Left ventricle myocardium inferior (tissue), 1 donor: ENCODE results near the gene SMC4. TPM values are rescaled to one million over a fixed set of nuclear protein-coding genes. Genes with fewer than 3 reads are reported as not detected.

ENCODE experiments used
- DNase-seq: peaks from one replicate; pipeline ENCODE4 v3.0.0-alpha.2; 2020
- H3K27ac ChIP-seq: fragments of 200-600 bp; replicated peaks from 2 replicates; pipeline ENCODE4 v1.8.0; 2021
- H3K27me3 ChIP-seq: fragments of 200-600 bp; 2 replicates; pipeline ENCODE4 v1.8.0; 2021; ENCODE audit warnings: low read depth
- H3K36me3 ChIP-seq: fragments of 200-600 bp; 2 replicates; pipeline ENCODE4 v1.8.0; 2021
- H3K4me1 ChIP-seq: fragments of 200-600 bp; 2 replicates; pipeline ENCODE4 v1.8.0; 2021
- H3K4me3 ChIP-seq: fragments of 200-600 bp; 2 replicates; pipeline ENCODE4 v1.8.0; 2021; ENCODE audit warnings: mild to moderate bottlenecking, moderate library complexity
- H3K9me3 ChIP-seq: fragments of 200-600 bp; replicated peaks from 2 replicates; pipeline ENCODE4 v1.8.0; 2021
- intact Hi-C: fragments of 100-400 bp; cut with micrococcal nuclease; formaldehyde crosslinking; loops from one replicate; pipeline ENCODE4 v1.11.0; 2022
- total RNA-seq: library from RNA; stranded (reverse); fragmentation: NEBNext Ultra II Directional; extraction: Animal tissue kit (Norgen Biotek cat#: 25700); gene quantifications from one replicate; pipeline ENCODE4 v1.2.1, GENCODE V29; 2021
- TF ChIP-seq, protein P1 (sequence below): fragments of 200-600 bp; IDR thresholded peaks from 2 replicates; pipeline ENCODE4 v1.8.0; 2021; ENCODE audit warnings: antibody characterized with exemption, mild to moderate bottlenecking, borderline replicate concordance
- donor health status: DM: no; HTN: yes; CAD: no; lungs with severe emphysema.

SMC4 gene
- total RNA-seq, 1 donor from 2014 or later = 18.4 TPM

DNA sequence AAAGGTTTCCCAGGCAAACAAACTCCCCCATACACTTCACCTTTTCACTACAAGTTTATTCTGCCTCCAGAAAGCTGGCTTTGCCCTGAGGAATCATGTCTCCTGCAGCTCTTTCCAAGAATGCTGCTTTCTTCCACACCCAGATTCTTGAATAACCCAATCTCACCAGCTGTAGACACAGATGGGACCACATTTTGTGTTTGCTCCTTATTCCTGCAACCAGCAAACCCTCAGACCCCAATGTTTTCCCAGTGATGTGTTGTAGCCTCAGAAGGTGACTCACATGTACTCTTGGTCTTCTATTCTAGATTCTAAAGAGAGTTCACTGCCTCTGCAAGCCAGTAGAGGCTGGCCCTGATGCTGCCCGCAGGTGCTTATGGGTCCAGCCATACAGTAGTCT is 73.8 kb downstream of the SMC4 start:
- TF ChIP-seq, protein P1, sequence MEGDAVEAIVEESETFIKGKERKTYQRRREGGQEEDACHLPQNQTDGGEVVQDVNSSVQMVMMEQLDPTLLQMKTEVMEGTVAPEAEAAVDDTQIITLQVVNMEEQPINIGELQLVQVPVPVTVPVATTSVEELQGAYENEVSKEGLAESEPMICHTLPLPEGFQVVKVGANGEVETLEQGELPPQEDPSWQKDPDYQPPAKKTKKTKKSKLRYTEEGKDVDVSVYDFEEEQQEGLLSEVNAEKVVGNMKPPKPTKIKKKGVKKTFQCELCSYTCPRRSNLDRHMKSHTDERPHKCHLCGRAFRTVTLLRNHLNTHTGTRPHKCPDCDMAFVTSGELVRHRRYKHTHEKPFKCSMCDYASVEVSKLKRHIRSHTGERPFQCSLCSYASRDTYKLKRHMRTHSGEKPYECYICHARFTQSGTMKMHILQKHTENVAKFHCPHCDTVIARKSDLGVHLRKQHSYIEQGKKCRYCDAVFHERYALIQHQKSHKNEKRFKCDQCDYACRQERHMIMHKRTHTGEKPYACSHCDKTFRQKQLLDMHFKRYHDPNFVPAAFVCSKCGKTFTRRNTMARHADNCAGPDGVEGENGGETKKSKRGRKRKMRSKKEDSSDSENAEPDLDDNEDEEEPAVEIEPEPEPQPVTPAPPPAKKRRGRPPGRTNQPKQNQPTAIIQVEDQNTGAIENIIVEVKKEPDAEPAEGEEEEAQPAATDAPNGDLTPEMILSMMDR = no peak
- H3K4me1 ChIP-seq = no peaks in the 10 kb centered on the region
- intact Hi-C loops = no loop called here
- H3K9me3 ChIP-seq = peaks cover 16% of the 10 kb centered on the region
- no peak overlapping the region for H3K27ac ChIP-seq
- peaks cover 45% of the 10 kb centered on the region for H3K27me3 ChIP-seq
- H3K4me3 ChIP-seq = no peak overlapping the region
- H3K36me3 ChIP-seq = no peaks in the 10 kb centered on the region
- DNase-seq = no peak

DNA sequence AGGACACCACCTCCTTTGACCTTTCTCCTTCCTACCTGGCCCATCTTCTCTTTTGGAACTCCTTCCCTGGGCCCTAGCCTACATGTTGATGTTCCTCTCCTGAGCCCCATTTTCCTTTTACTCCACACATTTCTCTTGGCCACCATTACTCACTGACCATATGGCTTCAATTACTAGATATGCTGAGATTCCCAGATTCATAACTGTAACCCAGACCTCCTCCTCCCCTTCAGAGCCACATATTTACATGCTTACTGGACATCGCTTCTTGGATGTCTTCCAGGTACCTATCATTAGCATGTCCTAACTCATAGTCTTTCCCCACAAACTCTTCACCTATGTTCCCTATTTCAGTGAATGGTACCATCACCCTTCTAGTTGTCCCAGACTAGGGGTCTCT is 74.5 kb downstream of the SMC4 start:
- DNase-seq = no peak
- peaks cover 45% of the 10 kb centered on the region for H3K27me3 ChIP-seq
- peaks cover 16% of the 10 kb centered on the region for H3K9me3 ChIP-seq
- no peaks in the 10 kb centered on the region for H3K36me3 ChIP-seq
- no peak overlapping the region for H3K27ac ChIP-seq
- H3K4me3 ChIP-seq = no peak overlapping the region
- TF ChIP-seq, protein P1 = no peak
- intact Hi-C loops = no loop called here
- no peaks in the 10 kb centered on the region for H3K4me1 ChIP-seq

DNA sequence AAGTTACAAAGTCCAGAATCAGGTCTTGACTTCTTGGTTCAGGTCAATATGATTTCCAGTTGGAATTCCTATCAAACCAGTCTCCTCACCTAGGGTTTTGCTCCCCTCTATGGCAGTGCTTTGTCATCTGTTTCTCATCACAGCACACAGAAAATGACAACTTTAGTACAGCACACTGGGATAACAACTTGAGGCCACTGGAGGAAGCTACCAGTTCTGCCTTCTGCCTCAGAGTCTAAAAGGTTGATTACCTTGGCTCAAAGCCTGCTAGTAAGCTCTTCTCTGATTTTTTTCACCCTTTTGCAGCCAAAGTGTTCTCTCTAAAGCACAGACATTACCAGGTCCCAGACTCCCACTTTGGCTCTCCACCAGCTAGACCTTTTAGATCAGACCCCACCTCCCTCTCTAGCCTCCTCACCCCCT is 75.0 kb downstream of the SMC4 start:
- Histone ChIP-seq H3K4me3 (no peak overlapping the region), H3K9me3 (peaks cover 16% of the 10 kb centered on the region), H3K4me1 (no peaks in the 10 kb centered on the region), H3K27me3 (peaks cover 45% of the 10 kb centered on the region), H3K27ac (no peak overlapping the region), H3K36me3 (no peaks in the 10 kb centered on the region)
- DNase-seq = no peak
- intact Hi-C loops = no loop called here
- TF ChIP-seq, protein P1 = no peak

DNA sequence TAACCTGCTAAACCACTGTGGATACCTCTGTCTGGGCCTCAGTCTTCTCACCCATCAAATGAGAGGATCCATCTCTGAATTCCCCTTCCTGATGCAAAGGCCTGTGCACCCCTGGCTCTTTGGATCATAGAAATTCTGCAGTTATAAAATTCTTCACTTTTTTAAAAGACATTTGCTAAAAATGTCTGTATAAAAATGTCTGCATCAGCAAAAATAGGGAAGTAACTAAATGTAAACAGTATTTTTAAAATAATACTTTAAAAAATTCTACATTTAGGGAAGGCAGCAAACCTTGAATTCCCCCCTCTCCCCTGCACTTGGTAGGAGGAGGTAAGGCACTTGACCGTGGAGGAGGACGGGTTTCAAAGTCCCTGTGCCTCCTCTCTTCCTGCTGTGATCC is 75.7 kb downstream of the SMC4 start:
- Histone ChIP-seq H3K27ac (no peak overlapping the region), H3K4me3 (no peak overlapping the region), H3K4me1 (no peaks in the 10 kb centered on the region), H3K36me3 (no peaks in the 10 kb centered on the region), H3K9me3 (peaks cover 12% of the 10 kb centered on the region), H3K27me3 (peaks cover 43% of the 10 kb centered on the region)
- DNase-seq = no peak
- TF ChIP-seq, protein P1 = no peak
- intact Hi-C loops = no loop called here

DNA sequence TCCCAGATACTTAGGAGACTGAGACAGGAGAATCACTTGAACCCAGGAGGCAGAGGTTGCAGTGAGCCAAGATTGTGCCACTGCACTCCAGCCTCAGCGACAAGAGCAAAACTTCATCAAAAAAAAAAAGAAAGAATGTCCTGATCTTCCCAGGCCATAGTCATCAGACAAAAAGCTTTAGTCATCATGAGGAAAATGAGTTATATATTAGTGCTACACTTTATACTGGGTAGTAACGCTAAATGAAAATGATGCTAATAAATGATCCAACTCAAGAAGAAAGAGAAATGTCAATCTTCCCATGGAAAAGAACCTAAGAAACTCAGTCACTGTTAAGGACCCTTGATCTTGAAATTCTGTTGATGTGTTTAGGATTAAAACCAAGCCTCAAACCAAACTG is 76.4 kb downstream of the SMC4 start:
- Histone ChIP-seq H3K4me3 (no peak overlapping the region), H3K9me3 (peaks cover 5% of the 10 kb centered on the region), H3K27ac (no peak overlapping the region), H3K4me1 (no peaks in the 10 kb centered on the region), H3K27me3 (peaks cover 36% of the 10 kb centered on the region), H3K36me3 (no peaks in the 10 kb centered on the region)
- intact Hi-C loops = no loop called here
- TF ChIP-seq, protein P1 = no peak
- DNase-seq = no peak

DNA sequence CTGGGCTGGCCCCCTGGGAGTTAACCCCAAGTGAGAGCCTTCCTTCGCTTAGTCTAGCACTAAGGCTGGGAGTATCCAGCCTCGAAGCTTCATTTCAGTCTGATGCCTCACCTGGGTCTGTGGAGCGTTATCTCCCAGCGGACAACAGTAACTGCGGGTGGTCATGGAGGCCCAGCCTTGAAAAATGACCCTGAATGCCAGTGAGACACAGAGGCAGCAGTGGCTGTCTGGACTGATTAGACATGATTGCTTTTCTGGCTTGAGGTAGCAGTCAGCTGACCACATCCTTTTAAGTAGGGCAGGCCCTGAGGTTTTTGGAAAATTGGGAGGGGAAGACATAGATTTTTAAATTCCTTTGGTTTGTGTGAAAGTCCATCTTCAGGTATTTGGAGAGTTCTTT is 78.3 kb downstream of the SMC4 start:
- DNase-seq = no peak
- TF ChIP-seq, protein P1 = no peak
- intact Hi-C loops = no loop called here
- no peaks in the 10 kb centered on the region for H3K4me1 ChIP-seq
- H3K36me3 ChIP-seq = no peaks in the 10 kb centered on the region
- H3K9me3 ChIP-seq = no peaks in the 10 kb centered on the region
- no peak overlapping the region for H3K27ac ChIP-seq
- peaks cover 30% of the 10 kb centered on the region for H3K27me3 ChIP-seq
- no peak overlapping the region for H3K4me3 ChIP-seq
